K562 (cell line): ENCODE data around the gene TIMM23. TPM values are rescaled to one million over a fixed set of nuclear protein-coding genes. Genes with fewer than 3 reads are reported as not detected.

Experiments
- E2F5 ChIP-seq: sonication (generic); formaldehyde crosslinking; IDR thresholded peaks from 2 replicates; pipeline ENCODE4 v1.8.0; 2022; ENCODE audit warnings: mild to moderate bottlenecking, missing genetic modification reagents
- E2F6 ChIP-seq, 2 experiments: IDR thresholded peaks; 2 replicates each; pipeline ENCODE4 v1.6.1; 2011; ENCODE audit warnings: borderline replicate concordance in 1 of 2, control low read depth in 1 of 2, low read depth in 1 of 2, low read length in 1 of 2, mild to moderate bottlenecking in 1 of 2, mixed read lengths in 1 of 2, moderate library complexity in 1 of 2; ENCODE audit not compliant: insufficient read depth in 1 of 2, insufficient read length in 1 of 2, poor library complexity in 1 of 2, severe bottlenecking in 1 of 2; ENCODE audit errors: extremely low read depth in 1 of 2
- GATA2 ChIP-seq: sonication (generic); formaldehyde crosslinking; IDR thresholded peaks from 2 replicates; pipeline ENCODE4 v1.4.0; 2020; ENCODE audit warnings: mild to moderate bottlenecking, missing genetic modification reagents
- HIVEP1 ChIP-seq: fragments of 250-450 bp; sonication (Bioruptor Pico); IDR thresholded peaks from 2 replicates; pipeline ENCODE4 v1.4.0; 2020; ENCODE audit warnings: mild to moderate bottlenecking
- MAFG ChIP-seq: fragments of 450-650 bp; conservative IDR thresholded peaks from 2 replicates; pipeline ENCODE4 v1.6.1; 2016; ENCODE audit warnings: missing genetic modification characterization, missing compliant biosample characterization
- MLLT1 ChIP-seq, 2 experiments: fragments of 450-650 bp; IDR thresholded peaks; 2 replicates each; pipeline ENCODE4 v1.6.1; 2016
- PYGO2 ChIP-seq: fragments of 450-650 bp; IDR thresholded peaks from 2 replicates; pipeline ENCODE4 v1.6.1; 2016; ENCODE audit warnings: mild to moderate bottlenecking, missing genetic modification characterization, moderate library complexity, missing compliant biosample characterization
- RBBP5 ChIP-seq: fragments of 200-600 bp; sonication (generic); IDR thresholded peaks from 2 replicates; pipeline ENCODE4 v1.6.1; 2012; ENCODE audit warnings: borderline replicate concordance, mild to moderate bottlenecking, low read length, control low read depth, inconsistent platforms; ENCODE audit not compliant: insufficient read depth, poor library complexity, severe bottlenecking
- SMAD1 ChIP-seq: fragments of 150-350 bp; IDR thresholded peaks from 2 replicates; pipeline ENCODE4 v1.6.1; 2014; ENCODE audit warnings: low read length, low read depth; ENCODE audit not compliant: partially characterized antibody
- STAG1 ChIP-seq: sonication (generic); formaldehyde crosslinking; IDR thresholded peaks from 2 replicates; pipeline ENCODE4 v1.5.0; 2020; ENCODE audit warnings: missing genetic modification reagents, borderline replicate concordance
- polyA plus RNA-seq, 8 experiments: library from polyadenylated mRNA; depleted of rRNA in 4 of 8; stranded (reverse) in 5 of 8; unstranded in 3 of 8; fragments of >200 nt; fragmentation: Nextera tagmentation in 2 of 8; fragmentation: Illumina TruSeq in 1 of 8; extraction: Ambion mirVana in 2 of 8; extraction: Trizol in 1 of 8; gene quantifications; 2 replicates each; pipeline versions ENCODE4 v1.2.1 to v1.2.3, GENCODE V29; 2011 to 2014; ENCODE audit warnings: inconsistent platforms in 1 of 8, missing spikeins in 1 of 8
- total RNA-seq, 7 experiments: library from RNA; depleted of rRNA in 6 of 7; stranded (reverse); fragments of >200 nt in 6 of 7; fragmentation: Illumina TruSeq in 2 of 7; extraction: Trizol in 2 of 7; gene quantifications; 2 replicates each; pipeline versions ENCODE4 v1.2.1 to v1.2.3, GENCODE V29; 2011 to 2021; ENCODE audit warnings: low replicate concordance in 1 of 7
- TF ChIP-seq, protein P1 (sequence below), 2 experiments: fragments of 450-650 bp; IDR thresholded peaks; 2 replicates each; pipeline ENCODE4 v1.6.1; 2018; ENCODE audit warnings: mild to moderate bottlenecking in 2 of 2, low read depth in 1 of 2; ENCODE audit not compliant: partially characterized antibody in 2 of 2

The TIMM23 gene
- total and polyA plus RNA-seq, 9 of the 15 experiments (the other 6 are each of a cell fraction or from before 2014, with no cell fraction given) = 148 to 280 (median 183) TPM

DNA sequence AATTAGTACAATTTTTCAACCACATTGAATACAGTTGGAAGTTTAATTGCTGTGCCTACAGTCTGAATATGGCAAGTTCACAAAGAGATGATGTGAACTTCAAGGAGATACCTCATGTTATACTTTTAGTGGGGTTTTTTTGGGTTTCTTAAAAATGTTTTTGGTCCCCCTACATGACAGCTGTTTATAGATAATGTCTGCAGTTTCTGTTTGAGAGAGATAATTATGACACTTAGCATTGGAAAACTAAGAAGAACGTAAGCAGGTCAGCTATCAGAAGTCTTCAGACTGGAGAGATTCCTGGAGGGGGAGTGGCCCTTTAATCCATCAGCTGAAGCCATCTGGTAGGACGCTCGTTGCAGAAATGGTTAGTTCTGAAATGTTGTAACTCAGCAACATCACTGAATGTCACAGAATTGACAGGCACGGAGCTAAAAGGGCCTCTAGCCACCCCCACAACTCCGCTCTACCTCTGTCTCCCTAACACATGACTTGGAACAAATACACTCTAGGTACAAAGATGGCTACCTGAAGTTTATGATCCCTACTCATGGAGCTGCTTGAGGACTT lies 29.0 kb downstream of the TIMM23 start (continued):
- TF ChIP-seq SMAD1 (peak; percentile 97), GATA2 (CRISPR knock-in tag) (peak; percentile 99), MAFG (tag) (peak; percentile 52), RBBP5 (peak; percentile 59), PYGO2 (tag) (peak; percentile 89), E2F5 (no peak), HIVEP1 (CRISPR knock-in tag) (peak; percentile 57; the same call in 1 of the 2 replicates), STAG1 (CRISPR knock-in tag) (no peak), MLLT1 (IDR thresholded peaks at IDR 0.05) (peak in 1 of 2 experiments; percentile 71; a peak in 2 of 4 replicates), E2F6 (IDR thresholded peaks at IDR 0.05; ENCODE audit: borderline replicate concordance in 1 of 2, extremely low read depth in 1 of 2, insufficient read depth in 1 of 2, insufficient read length in 1 of 2, low read depth in 1 of 2, low read length in 1 of 2, poor library complexity in 1 of 2, severe bottlenecking in 1 of 2) (peak; percentile 9 to 17)
- TF ChIP-seq, protein P1, sequence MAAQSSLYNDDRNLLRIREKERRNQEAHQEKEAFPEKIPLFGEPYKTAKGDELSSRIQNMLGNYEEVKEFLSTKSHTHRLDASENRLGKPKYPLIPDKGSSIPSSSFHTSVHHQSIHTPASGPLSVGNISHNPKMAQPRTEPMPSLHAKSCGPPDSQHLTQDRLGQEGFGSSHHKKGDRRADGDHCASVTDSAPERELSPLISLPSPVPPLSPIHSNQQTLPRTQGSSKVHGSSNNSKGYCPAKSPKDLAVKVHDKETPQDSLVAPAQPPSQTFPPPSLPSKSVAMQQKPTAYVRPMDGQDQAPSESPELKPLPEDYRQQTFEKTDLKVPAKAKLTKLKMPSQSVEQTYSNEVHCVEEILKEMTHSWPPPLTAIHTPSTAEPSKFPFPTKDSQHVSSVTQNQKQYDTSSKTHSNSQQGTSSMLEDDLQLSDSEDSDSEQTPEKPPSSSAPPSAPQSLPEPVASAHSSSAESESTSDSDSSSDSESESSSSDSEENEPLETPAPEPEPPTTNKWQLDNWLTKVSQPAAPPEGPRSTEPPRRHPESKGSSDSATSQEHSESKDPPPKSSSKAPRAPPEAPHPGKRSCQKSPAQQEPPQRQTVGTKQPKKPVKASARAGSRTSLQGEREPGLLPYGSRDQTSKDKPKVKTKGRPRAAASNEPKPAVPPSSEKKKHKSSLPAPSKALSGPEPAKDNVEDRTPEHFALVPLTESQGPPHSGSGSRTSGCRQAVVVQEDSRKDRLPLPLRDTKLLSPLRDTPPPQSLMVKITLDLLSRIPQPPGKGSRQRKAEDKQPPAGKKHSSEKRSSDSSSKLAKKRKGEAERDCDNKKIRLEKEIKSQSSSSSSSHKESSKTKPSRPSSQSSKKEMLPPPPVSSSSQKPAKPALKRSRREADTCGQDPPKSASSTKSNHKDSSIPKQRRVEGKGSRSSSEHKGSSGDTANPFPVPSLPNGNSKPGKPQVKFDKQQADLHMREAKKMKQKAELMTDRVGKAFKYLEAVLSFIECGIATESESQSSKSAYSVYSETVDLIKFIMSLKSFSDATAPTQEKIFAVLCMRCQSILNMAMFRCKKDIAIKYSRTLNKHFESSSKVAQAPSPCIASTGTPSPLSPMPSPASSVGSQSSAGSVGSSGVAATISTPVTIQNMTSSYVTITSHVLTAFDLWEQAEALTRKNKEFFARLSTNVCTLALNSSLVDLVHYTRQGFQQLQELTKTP (IDR thresholded peaks at IDR 0.05; ENCODE audit: low read depth in 1 of 2, partially characterized antibody in 2 of 2) = peak; percentile 76 to 97
